AG09319 (cell line): ENCODE results near the gene TAS2R1.

Experiments used
- DNase-seq: peaks from one replicate; pipeline ENCODE4 v3.0.0-alpha.2; 2010; ENCODE audit warnings: low read depth; ENCODE audit errors: extremely low read depth
- CTCF ChIP-seq: IDR thresholded peaks from 2 replicates; pipeline ENCODE4 v1.5.1; 2011; ENCODE audit warnings: low read depth, mild to moderate bottlenecking, inconsistent platforms, low read length, moderate library complexity

The TAS2R1 gene

GRCh38 chr5:9613360-9613759 is 16.8 kb downstream of the TAS2R1 start:
- no peak for TF ChIP-seq CTCF
- no peak for DNase-seq

GRCh38 chr5:9610969-9611368 is 19.2 kb downstream of the TAS2R1 start:
- DNase-seq = no peak
- TF ChIP-seq CTCF = no peak

GRCh38 chr5:9610364-9610763 is 19.8 kb downstream of the TAS2R1 start:
- no peak for DNase-seq
- TF ChIP-seq CTCF = no peak

- no peak for TF ChIP-seq CTCF
- no peak for DNase-seq
Measured at GRCh38 chr5:9608093-9608492, 22.1 kb downstream of the TAS2R1 start.

GRCh38 chr5:9605041-9605838 is 24.9 kb downstream of the TAS2R1 start:
- TF ChIP-seq CTCF = no peak
- no peak for DNase-seq

- TF ChIP-seq CTCF = no peak
- DNase-seq = no peak
Measured at GRCh38 chr5:9604416-9604815, 25.7 kb downstream of the TAS2R1 start.

GRCh38 chr5:9601055-9601739 is 29.0 kb downstream of the TAS2R1 start:
- DNase-seq = no peak
- TF ChIP-seq CTCF = no peak
